SW 1271 (cell line): ENCODE results near the gene PBX3.

Experiments
- DNase-seq, 2 experiments: peaks; one replicate each; lab custom pipeline; 2025; lab: John Stamatoyannopoulos, UW

Gene PBX3

DNA sequence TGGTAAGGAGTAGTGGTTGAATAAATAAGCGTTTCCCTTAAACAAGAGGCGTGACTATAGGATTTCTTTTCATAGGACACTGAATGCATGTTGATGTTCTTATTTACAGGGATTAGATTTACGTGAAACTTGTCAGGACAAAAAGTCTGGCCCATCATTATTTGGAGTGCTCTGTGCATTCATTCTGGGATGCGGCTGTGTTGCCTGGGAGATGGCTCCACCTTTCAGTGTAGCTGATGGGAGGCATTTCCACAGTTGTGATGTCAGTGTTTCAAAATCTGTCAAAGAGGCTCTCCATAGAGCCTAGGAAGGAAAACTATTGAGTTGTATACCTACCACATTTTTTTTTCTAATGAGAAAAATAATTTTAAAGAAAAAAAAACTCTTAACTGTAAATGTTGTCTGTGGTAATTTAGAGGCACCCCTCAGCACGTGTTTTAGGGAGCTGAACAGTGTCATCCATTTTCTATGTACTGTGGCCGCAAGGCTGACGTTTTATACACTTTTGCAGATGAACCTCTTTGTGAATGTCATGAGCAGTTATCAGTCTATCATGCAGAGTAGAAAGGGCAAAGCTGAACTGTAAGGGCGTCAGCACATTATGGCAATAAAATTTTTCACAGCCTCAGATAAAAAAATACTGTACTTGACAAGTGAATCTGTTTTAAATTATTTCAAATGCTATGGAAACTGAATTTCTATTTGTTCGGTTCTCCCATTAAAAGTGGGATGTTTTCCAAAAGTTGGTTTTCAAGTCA, 202.7 kb downstream of the PBX3 start:
- DNase-seq, result no peak

DNA sequence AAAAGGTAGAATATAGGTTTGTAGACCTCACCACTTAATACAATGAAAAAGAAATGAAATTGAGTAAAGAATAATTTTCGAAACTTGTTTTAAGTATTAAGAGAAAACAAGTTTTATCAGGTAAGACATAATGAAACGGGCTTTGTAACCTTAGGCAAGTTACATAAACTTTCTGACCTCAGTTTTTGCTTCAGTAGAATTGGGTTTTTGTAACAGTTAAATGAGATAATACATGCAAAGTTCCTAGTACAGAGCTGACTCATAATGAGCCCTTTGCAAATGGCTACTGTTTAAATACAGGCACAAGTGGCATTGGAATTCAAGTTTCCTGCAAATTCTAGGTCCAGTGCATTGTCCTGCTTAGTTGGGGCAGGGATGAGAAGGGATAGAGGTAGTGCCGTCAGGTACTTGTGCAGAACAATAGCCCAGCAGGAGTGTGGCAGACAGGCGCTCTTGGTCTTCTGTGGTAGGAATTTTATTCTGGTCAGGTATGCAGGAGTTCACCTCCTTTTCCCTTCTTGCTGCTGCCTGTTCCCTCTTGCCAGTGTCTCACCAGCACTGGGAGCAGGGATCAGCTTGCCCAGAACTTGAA, 203.8 kb downstream of the PBX3 start:
- no peak for DNase-seq

DNA sequence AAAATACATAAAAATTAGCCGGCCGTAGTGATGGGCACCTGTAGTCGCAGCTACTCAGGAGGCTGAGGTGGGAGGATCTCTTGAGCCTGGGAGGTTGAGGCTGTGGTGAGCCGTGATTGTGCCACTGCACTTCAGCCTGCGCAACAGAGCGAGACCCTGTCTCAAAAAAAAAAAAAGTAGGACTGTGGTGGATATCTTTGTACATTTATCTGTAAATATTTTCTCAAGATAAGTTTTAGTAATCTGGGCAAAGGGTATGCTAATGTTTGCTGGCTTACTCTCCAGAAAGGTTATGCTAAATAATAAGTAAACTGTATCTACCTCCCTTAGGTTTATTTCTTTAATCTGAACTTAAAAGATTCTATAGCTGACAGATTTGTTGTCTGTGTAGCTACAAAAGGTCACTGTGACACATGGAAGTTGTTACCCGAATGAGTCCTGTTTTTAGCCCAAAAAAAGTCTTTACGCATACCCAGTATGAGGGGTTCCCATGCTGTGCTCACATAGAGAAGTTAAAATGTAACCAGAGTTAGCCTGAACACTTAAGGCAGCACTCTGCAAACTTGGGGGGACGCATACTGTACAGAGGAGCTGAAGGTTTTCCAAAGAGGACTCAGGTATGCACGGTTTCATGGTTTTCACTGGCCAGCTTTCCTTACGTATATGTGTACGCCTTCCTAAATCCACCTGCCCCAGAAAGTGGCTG, 206.3 kb downstream of the PBX3 start:
- no peak for DNase-seq

DNA sequence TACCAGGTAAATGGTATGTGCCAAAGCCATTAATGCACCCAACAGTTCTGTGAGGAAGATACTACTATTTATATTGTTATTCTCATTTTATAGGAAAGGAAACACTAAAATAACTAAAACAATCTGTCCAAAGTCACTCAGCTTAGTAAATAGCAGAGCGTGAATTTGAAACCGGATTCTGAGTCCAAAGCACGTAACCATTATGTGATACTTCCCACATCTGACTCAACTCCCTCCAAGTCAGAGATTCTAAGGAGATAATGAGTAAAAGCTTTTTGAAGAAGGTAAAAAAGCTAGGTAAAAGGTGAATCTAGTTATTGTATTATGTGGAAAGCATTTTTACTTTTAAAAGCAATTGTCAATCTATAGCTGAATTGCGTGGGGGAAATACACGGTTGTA, 208.9 kb downstream of the PBX3 start:
- DNase-seq, result no peak

DNA sequence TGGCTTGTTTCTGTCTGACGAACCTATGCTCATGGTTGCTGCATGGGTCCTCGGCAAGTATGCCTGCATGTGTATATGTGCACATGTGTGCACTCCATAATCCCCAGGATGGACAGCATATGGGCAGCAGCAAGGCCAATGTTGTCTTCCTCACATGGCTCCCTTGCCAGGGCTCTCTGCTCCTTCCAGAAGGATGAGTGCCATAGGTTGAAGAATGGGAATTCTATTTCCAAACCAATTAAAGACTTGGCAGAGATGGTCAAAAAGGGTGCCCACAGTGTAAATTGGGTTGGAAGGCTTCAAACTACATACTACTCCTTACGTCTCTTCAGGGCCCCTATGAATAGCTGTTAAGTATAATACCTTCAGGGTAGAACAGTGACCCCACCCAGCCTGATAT, 212.1 kb downstream of the PBX3 start:
- DNase-seq, result no peak

DNA sequence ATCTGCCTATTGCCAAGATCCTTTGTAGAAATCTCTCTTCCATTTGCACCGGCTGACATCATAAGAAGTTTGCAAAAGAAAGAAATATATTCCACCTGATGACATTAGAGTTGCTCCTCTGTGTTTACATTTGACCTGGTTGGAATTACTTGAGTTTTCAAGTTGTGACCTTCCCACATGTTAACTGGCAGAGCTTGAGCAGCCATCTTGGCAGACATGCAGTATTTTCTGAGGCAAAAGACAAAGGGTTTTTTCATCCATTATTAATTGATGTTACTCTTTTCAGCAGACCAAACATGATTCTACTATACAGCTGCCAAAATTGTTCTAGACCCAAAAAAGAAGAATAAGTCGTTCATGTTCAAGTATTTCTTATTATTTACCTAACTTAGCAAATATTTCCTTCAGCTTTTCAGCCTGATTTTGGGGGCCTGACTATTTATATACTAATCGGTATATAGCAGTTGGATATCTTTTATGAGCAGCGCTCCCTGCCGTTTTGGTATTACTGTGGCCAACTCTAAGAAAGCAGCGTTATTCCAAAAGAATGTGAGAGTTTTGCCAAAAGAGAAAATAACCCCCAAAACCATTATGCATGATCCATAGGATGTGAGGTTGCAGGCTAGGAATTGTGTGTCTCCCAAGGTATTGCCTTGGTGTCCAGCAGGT, 212.9 kb downstream of the PBX3 start:
- no peak for DNase-seq

DNA sequence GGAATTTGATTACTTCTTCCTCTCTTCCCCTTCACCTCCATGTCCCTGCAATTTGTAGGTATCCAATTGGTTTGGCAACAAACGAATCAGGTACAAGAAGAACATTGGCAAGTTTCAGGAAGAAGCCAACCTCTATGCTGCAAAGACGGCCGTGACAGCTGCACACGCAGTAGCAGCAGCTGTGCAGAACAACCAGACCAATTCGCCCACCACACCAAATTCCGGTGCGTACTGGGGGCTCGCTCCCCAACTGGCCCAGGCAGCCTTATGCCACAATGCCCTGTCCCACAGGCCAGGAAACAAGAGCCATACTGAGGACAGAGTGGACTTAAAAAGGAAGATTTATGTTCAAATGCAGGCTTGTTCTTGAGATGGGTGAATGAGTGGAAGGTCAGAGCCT, 213.5 kb downstream of the PBX3 start:
- DNase-seq, result no peak

DNA sequence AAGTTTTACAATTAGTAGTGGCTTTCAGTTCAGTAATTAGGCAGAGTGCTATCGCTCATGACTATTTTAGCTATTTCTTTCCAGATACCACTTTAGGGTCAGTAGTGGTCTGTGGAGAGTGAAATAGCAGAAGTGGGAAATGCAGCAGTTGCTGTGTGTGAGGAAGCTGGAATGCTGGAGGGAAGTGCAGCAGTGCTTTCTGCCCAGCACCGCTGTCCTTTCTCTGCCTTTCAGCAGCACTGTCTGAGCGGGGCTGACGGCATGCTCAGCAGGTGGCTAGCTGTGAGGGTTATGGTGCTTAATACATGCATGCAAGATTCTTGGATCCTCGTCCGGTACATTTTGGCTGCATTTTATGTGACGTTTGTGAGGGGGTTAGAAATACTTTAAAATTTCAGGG, 213.9 kb downstream of the PBX3 start:
- no peak for DNase-seq

DNA sequence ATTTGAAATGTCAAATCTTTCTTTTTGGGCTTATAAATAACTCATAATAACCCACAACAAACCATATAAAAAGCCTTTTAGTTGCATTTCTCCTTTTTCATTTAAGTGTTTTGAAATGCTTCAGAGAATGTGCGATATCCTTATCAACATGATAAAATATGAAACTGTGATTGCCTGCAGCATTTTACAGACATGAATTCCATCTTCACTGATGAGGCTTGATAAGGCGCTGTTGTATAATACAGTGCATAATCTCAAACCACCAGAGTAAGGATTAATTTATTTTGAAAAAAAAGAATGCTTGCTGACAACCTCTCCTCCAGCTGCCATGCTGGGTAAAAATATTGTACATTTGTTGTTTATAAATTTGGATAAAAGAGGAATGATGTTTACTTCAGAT, 216.8 kb downstream of the PBX3 start:
- no peak for DNase-seq

DNA sequence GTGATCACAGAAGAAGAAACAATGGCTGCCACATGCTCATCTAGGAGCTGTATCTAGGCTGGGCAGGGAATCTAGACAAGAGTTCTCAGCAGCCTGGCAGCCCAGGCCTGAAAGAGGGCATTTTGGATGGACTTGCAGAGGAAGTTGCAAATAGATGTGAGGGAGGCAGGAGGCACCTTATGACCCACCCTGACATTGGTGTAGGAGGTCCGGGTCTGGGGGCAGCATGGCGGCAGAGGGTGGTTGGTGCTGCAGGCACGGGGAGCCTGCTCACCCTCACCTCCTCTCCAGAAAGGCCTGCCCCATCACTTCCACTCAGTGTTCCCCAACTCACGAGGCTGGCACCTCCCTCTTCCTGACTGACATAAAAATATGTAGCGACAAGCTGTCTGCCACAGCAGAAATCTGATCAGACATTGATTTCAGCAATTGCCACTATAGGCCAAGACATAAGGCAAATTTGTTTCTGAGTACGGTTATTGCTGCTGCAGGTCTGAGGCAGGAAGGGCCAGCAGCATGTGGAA, 217.6 kb downstream of the PBX3 start:
- no peak for DNase-seq

DNA sequence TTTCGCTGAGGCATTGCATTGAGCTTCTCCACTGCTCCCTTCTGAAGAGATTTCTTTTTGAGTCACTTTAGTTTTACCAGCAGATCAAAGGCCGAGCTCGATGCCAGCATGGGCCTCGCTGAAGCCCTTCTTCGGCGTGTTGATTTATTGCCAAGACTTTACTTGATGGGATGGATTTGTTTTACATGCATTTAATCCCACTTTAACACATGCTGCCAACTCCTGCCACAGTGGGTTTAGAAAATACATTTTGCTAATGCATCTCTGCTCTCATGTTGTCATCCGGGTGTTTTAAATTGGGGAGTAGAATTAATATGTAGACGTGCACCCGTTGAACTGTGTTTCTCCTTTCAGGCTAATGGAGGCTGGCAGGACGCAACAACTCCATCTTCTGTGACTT, 218.3 kb downstream of the PBX3 start:
- DNase-seq, result no peak

DNA sequence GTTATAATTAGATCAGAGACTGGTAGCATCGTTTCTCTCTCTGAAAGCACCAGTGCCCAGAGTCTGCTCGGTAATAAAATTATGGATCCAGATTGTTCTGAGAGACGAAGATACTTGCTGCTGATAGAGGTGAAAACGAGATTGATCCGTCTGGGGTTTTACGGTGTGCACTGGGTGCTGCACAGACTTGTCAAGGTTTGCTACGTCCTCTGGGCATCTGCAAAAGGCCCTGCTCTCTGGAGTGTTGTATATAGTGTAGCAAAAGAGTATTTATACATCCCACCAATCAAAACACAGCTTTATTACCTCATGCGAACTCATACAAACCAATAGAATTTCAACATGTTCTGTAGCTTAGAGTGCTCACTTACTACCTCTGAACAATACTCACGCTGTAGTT, 219.3 kb downstream of the PBX3 start:
- no peak for DNase-seq

DNA sequence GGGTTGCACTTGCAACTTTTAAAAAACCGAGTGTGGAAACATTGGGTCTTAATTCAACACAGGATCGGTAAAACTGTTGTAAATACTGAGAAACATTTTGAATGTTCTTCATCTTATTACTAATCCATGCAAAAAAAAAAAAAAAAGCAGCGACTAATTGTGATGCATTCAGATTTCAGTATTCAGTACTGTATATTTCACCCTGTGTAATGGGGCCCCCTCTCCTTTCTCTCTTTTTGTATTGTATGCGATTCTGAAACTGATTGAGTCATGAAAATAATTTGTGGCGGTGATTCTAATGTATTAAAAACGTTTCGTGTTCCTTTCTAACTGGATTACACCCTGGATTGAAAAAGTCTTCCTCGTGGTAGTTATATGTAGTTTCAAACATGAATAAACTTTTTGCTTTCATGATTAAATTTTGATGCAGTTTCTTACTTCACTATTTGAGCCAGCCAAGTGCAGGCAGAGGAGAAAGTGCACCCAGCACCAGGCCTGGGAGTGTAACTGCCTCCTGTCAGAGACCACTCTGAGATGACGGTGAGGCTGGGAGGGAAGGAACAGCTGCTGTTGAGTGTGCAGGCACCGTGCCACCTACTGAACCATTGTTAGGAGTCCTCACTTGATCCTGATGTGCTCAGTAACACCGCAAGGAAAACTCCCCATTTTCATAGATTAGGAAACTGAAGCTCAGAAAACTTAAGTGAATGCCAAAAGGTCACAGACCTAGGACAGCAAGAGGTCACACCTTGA, 220.0 kb downstream of the PBX3 start:
- DNase-seq, result no peak

DNA sequence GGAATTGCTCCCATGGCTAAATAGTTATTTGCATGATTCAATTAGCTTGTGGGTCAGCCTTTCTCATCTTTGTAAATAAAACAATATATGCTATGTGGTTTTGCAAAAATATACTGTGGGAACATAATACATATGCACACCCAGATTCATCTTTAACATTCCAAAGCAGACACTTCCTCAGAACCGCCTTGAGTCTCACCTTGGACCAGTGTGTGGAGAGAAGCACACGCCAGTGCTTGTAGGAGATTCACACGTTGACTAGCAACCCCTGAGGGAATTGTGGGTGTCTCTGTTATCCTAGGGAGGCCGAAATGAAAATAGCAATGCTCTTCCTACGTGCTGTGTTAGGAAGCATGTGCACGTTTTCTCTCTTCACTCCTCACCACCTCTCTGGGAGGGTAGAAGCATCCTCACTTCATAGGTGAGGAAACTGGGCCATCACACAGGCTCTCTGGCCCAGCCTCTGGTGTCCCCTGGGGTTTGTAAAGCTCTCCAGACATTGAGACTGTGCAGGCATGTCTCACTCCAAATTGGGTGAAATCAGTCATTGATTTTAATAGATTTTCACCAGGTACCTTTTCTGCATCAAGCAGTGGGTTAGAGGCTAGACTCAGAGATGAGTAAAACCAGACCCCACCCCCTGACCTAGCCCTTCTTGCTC, 221.7 kb downstream of the PBX3 start:
- DNase-seq, result no peak

DNA sequence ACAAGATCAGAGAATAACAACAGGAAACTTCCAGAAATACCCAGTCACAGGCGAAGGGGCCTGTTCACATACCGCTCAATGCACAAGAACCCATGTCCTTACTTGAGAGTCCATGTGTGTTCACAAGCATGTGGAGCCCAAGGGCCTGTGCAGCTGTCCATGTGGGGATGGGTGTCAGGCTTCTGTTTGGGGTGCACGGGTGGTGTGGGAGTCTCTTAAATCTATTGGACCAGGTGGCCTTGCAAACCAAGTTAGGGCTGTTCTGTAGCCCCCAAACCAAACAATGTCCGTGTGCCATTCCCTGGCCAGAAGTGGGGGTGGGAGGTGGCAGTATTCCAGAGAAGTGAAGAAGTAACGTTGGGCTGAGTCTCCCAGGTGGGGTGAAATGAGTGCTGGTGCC, 222.3 kb downstream of the PBX3 start:
- no peak for DNase-seq

DNA sequence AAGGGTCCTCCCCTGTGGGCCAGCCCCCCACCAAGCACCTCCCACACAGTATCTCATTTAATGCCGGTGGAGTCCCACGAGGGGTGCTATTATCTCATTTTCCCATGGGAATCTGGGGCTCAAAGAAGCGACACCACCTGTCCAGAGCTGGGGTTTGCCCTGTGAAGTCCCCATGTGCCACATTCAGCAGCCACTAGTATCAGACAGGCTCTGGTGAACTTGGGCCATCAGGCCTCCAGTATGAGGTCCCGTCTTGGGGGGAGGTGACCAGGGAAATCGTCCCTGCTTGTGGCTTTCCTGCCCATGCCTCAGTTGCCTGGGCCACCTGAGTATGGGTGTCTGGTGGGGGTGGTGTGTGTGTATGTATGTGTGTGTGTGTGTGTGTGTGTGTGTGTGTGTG, 222.7 kb downstream of the PBX3 start:
- DNase-seq, result no peak

DNA sequence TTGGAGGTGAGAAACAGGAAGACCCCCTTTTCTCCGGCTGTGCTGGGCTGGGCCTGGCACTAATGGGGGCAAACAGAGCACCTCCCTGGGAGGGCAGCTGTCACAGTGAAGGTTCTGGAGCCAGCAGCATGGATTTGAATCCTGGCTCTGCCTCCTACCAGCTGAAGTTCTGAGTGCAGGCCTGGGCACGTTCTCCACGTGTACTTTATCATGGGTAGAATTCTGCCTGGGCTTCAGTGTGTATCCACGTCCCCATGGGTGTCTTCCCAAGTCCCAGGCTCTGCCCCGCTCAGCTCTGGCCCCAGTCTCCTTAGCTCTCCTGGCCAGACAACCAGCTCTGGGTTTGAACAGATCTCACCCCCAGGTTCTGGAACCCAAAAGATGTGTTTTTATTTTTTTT, 223.2 kb downstream of the PBX3 start:
- DNase-seq, result no peak

DNA sequence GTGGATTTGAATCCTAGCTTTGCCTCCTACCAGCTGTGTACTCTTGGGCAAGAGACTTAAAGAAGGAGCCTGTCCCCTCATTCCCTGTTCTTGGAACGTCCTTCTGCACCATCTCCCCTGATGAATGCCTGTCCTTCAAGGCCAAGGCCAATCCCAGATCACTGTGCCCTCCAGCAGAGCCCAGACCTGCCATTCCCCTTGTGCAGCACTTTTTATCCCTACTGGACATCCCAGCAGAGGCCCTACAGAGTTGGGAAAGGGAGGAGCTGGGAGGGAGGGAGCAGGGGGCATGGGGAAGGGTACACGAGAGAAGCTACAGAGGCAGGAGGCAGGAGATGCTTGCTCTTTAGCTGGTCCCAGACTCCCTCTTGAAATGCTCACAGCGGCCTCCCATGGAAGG, 223.9 kb downstream of the PBX3 start:
- no peak for DNase-seq

DNA sequence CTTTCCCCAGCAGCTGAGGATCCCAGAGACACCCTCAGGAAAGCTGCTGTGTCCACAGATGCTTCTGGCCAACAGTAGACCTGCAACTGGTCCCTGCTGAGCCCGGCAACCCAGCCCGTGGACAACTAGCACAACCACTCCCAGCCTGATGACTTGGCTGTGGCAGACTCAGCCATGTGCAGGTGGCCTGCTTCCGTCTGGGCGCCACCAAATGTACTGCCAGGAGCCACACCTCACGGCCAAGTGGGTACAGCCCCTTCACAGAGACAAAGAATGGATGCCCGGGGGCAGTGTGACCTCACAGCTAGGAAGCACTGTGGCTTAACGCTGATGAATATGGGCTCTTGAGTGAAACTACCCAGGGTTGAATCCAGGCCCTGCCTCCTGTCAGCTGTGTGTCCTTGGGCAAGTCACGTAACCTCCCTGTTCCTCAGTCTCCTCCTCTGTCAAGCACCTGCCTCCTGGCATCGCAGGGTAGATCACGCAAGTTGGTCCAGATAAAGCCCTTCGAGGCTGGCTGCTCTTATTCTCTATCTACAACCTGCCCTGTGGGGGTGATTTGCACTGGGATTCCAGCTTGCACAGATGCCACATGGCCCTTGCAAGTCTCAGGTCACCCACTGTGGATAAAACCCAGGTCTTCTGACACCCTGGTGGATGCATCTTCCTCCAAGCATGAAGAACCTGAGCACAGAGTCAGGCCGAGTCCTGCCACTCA, 225.0 kb downstream of the PBX3 start:
- DNase-seq, result no peak

DNA sequence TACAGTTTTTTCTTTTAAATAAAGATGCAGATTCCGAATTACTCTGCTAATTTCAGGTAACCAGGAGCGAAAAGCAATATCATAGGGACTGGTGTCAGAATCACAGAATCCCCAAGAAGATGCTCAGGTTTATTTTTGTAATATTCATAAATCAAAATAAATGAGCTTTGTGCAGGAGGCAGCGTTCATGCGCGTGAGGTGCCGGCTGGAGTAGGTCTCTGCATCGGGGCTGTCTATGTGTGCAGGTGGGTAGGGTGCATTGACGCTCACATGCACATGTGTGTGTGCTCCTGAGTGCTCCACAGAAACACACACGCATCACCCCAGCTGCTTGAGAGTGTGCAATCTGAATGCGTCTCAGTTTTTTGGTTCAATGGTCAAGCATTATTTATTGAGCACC, 226.4 kb downstream of the PBX3 start:
- no peak for DNase-seq

DNA sequence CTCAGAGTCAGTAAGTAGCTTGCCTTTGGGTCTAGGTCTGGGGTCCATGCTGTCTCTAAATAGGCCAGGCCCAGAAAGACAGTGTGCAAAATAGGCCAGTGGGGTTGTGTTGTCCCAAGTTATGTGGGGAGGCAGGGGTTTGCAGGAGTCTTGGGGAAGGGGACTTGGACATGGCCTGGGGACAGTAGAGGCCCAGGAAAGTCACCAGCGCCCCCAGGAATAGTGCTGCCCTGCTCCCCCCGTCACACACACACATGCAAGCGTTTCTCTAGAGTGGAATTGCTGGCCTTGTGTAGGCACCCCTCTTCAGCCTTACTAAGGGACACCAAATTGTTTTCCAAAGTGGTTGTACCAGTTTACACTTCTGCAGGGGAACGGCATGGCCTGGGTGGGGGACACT, 227.5 kb downstream of the PBX3 start:
- DNase-seq, result no peak
